ENCODE measurements around the gene GTF2A2.

GTF2A2 gene

DNA sequence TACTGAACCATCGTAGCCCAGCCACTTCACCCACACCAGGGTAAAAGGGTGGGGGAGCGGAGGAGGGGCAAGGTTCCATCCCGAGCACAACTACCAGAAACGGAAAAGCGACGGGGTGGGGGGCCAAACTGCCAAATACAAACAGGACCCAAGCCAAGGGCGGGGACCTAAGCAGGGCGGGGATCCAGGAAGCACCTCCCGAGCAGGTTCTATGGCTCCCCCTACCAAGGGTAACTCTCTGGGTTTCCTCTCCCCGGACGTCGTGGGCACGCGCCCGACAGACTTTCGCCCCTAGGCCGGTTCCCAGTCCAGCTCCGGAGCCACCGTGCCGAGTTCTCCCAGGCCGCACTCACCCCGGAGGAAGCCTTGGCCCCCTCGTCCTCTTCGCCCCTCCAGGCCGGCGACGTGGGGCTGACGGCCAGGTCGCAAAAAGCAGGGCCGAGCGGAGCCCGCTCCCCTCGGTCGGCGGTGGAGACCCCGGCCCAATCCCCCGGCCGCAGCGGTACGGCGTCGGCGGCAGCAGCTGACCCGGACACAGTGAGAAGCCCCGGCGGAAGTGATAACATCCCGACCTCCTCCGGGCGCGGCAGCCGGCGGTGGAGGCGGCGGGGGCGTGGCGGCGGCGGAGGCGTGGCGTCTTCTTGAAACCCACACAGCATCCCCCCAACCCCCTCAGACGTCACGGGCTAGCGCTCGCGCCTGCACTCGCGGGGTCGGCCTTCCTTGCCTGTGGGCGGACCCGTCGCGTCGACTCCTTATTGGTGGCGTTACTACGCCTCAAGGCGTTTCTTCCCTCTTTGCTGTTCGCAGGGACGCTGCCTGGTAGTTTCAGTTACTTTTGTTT lies 31.7 kb upstream of the GTF2A2 start, which contains the start of gene BNIP2:
TSS of gene BNIP2 (minus strand) at position 539 of the 844 bp plus-strand sequence. CDS start 6,863 bp downstream, outside the sequence.
- H3K4me1 ChIP-seq (ENCODE audit: control insufficient read depth, insufficient read depth, low read length): peaks cover 34% of the 10 kb centered on the region
- H3K9me3 ChIP-seq (ENCODE audit: control insufficient read depth, low read length): no peaks in the 10 kb centered on the region
- H3K36me3 ChIP-seq (ENCODE audit: control insufficient read depth, insufficient read depth, low read length, severe bottlenecking): no peaks in the 10 kb centered on the region
- H3K4me3 ChIP-seq (ENCODE audit: low read length): peak within 1 kb of the TSS; percentile 94
- peak within 1 kb of the TSS; percentile 98 for H3K9ac ChIP-seq (ENCODE audit: low read length)
- DNase-seq (ENCODE audit: low read depth): peak; percentile 100
- H3K27me3 ChIP-seq (replicated peaks; ENCODE audit: control insufficient read depth, insufficient read depth, low read length): no peaks in the 10 kb centered on the region

DNA sequence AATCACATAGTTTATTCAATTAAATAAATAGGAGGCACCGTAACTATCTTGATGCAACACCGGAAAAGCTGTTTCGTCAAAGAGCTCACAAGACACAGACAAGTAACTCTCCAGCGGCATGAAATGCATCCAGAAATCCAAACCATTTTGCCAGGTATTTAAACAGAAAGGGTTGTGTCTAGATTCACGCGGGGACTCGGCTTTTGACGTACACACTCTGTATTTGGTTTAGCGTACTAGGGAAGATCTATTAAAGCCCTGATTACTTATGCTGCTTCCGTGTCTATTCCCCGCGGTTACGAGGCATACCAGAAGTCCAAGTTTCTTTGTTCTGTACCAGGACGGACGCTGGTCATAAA lies 31.1 kb upstream of the GTF2A2 start:
- Histone ChIP-seq H3K36me3 (ENCODE audit: control insufficient read depth, insufficient read depth, low read length, severe bottlenecking) (no peaks in the 10 kb centered on the region), H3K27me3 (replicated peaks; ENCODE audit: control insufficient read depth, insufficient read depth, low read length) (no peaks in the 10 kb centered on the region), H3K4me3 (ENCODE audit: low read length) (peak overlapping the region; percentile 94), H3K9ac (ENCODE audit: low read length) (peak overlapping the region; percentile 98), H3K4me1 (ENCODE audit: control insufficient read depth, insufficient read depth, low read length) (peaks cover 34% of the 10 kb centered on the region), H3K9me3 (ENCODE audit: control insufficient read depth, low read length) (no peaks in the 10 kb centered on the region)
- peak; percentile 85 for DNase-seq (ENCODE audit: low read depth)

DNA sequence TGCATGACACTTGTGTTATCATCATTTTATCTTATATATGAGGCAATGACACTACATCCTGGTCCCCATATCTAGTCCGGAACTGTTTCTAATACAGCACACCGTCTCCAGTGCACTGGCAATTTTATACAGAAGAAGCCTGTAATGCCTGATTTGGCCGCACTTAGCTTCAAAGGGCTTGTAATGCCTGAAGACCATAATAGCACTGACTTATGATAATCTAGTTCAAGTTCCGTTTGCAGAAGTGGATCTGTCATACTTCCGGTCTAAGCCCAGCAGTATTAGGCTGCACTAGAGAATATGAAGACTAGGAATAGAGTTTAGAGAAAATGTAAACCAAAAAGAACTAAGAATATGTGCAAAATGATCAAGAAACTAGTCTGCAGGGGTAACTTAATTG lies 30.5 kb upstream of the GTF2A2 start:
- Histone ChIP-seq H3K4me3 (ENCODE audit: low read length) (peak overlapping the region; percentile 94), H3K4me1 (ENCODE audit: control insufficient read depth, insufficient read depth, low read length) (peaks cover 34% of the 10 kb centered on the region), H3K27me3 (replicated peaks; ENCODE audit: control insufficient read depth, insufficient read depth, low read length) (no peaks in the 10 kb centered on the region), H3K9me3 (ENCODE audit: control insufficient read depth, low read length) (no peaks in the 10 kb centered on the region), H3K36me3 (ENCODE audit: control insufficient read depth, insufficient read depth, low read length, severe bottlenecking) (no peaks in the 10 kb centered on the region), H3K9ac (ENCODE audit: low read length) (peak overlapping the region; percentile 98)
- DNase-seq (ENCODE audit: low read depth): peak; percentile 50

DNA sequence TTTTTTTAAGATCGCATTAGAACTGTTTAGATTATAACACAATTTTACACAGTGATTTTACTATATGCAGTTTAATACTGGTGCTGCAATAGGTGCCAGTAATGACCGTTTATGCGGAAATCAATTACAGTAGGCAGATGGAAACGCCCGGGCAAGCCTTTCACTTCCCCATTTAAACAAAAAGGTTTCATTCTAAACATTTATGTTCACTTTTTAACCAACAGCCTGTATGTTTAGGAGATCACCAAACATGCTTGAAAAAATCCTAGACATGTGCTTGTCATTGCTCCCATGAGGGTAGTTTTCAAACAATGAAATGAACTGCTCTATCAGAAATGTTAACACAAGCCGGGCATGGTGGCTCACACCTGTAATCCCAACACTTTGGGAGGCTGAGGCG lies 29.1 kb upstream of the GTF2A2 start:
- Histone ChIP-seq H3K9me3 (ENCODE audit: control insufficient read depth, low read length) (no peaks in the 10 kb centered on the region), H3K36me3 (ENCODE audit: control insufficient read depth, insufficient read depth, low read length, severe bottlenecking) (peaks cover 7% of the 10 kb centered on the region), H3K4me1 (ENCODE audit: control insufficient read depth, insufficient read depth, low read length) (peaks cover 34% of the 10 kb centered on the region), H3K27me3 (replicated peaks; ENCODE audit: control insufficient read depth, insufficient read depth, low read length) (no peaks in the 10 kb centered on the region), H3K4me3 (ENCODE audit: low read length) (peak overlapping the region; percentile 5), H3K9ac (ENCODE audit: low read length) (no peak overlapping the region)
- no peak for DNase-seq (ENCODE audit: low read depth)

DNA sequence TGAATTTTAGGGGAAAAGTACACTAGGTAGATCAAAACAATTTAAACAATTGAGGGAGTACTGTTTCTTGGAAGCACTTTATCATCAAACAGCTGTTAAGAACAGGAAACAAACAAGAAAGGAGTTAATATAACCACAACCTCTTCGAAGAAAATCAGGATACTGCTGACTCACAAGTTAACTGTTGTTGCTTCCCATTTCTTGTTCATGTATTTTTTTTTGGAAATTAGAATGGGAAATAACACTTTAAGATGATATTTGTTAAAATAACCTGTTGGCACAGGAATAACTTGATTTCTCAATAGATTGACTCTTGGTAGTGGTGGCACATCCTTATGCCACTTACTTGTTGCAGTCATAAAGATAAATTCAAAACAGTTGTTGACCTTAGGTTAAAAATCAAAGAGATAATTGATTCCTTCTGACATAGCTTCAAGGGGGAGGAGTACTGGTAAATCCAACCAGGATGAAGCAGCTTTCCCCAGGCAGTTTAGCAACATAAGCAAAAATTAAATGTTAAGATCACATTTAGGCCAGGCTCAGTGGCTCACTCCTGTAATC lies 28.5 kb upstream of the GTF2A2 start:
- Histone ChIP-seq H3K36me3 (ENCODE audit: control insufficient read depth, insufficient read depth, low read length, severe bottlenecking) (peaks cover 12% of the 10 kb centered on the region), H3K4me1 (ENCODE audit: control insufficient read depth, insufficient read depth, low read length) (peaks cover 34% of the 10 kb centered on the region), H3K4me3 (ENCODE audit: low read length) (peak overlapping the region; percentile 5), H3K27me3 (replicated peaks; ENCODE audit: control insufficient read depth, insufficient read depth, low read length) (no peaks in the 10 kb centered on the region), H3K9ac (ENCODE audit: low read length) (no peak overlapping the region), H3K9me3 (ENCODE audit: control insufficient read depth, low read length) (no peaks in the 10 kb centered on the region)
- DNase-seq (ENCODE audit: low read depth): peak; percentile 66

DNA sequence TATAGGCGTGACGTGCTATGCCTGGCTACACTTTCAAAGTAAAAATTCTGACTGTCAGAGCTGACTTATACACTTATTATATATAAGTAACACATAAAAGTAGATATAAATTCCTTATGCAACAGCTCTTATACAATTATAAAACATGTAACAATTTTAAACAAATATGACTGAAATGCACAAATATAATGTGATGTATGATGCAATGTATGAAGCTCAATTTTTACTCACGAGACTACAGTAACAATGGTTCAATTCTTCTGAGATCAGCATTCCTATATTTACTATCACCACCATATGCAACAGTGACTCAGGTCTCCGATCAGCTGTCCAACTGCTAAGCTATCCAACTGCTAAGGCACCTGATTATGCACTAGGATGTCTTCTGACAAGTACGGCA lies 23.6 kb upstream of the GTF2A2 start:
- Histone ChIP-seq H3K9me3 (ENCODE audit: control insufficient read depth, low read length) (no peaks in the 10 kb centered on the region), H3K27me3 (replicated peaks; ENCODE audit: control insufficient read depth, insufficient read depth, low read length) (no peaks in the 10 kb centered on the region), H3K4me3 (ENCODE audit: low read length) (no peak overlapping the region), H3K4me1 (ENCODE audit: control insufficient read depth, insufficient read depth, low read length) (peaks cover 10% of the 10 kb centered on the region), H3K9ac (ENCODE audit: low read length) (no peak overlapping the region), H3K36me3 (ENCODE audit: control insufficient read depth, insufficient read depth, low read length, severe bottlenecking) (peaks cover 62% of the 10 kb centered on the region)
- DNase-seq (ENCODE audit: low read depth): no peak

DNA sequence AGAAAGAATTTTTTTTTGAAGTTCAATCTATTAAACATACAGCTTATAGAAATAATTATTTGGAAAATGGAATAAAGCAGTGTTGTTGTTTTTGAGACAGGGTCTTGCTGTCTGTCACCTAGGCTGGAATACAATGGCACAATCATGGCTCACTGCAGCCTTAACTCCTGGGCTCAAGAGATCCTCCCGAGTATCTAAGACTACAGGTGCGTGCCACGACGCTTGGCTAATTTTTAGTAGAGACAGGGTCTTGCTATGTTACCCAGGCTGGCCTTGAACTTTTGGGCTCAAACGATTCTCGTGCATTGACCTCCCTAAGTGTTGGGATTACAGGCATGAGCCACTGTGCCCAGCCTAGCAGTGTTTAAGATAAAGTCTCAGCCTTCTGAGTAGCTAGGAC lies 23.0 kb upstream of the GTF2A2 start:
- H3K4me3 ChIP-seq (ENCODE audit: low read length): no peak overlapping the region
- H3K27me3 ChIP-seq (replicated peaks; ENCODE audit: control insufficient read depth, insufficient read depth, low read length): no peaks in the 10 kb centered on the region
- H3K9ac ChIP-seq (ENCODE audit: low read length): no peak overlapping the region
- peaks cover 67% of the 10 kb centered on the region for H3K36me3 ChIP-seq (ENCODE audit: control insufficient read depth, insufficient read depth, low read length, severe bottlenecking)
- H3K4me1 ChIP-seq (ENCODE audit: control insufficient read depth, insufficient read depth, low read length): peaks cover 5% of the 10 kb centered on the region
- no peak for DNase-seq (ENCODE audit: low read depth)
- no peaks in the 10 kb centered on the region for H3K9me3 ChIP-seq (ENCODE audit: control insufficient read depth, low read length)

DNA sequence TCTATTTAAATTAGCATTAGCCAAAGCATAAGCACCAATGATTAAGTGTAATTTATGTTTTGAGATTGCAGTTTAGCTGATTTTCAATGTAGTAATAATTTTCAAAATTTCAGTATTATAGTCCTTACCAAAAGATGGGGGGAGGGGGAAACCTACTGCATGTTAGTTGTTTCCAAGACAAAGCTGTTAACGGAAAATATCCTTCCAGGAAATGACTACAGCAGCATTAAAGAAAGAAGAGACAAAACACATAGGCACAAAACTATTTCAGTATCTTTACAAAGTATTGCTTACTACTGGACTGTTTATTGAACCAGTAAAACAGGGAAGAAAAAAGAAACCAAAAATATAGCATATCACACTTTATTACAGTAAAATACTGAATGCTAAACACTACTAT lies 21.3 kb upstream of the GTF2A2 start:
- Histone ChIP-seq H3K9ac (ENCODE audit: low read length) (no peak overlapping the region), H3K36me3 (ENCODE audit: control insufficient read depth, insufficient read depth, low read length, severe bottlenecking) (peaks cover 81% of the 10 kb centered on the region), H3K4me3 (ENCODE audit: low read length) (no peak overlapping the region)

DNA sequence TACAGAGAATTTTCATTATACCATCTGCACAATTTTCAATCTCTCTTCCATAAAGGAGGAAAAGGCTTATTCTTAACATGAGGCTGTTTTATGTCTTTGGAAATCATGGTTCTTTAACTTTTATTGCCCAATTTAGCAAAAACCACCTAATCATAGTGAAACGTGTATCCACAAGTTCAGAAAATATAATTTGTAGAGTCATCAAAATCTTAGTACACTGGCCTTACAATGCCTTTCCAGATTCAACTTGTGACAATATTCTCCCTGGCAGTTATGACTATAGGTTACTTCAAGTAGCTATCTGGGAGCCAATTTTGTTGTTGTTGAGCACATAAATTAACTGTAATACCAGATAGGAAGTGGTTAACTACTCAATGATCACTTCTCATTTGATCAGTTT lies 20.9 kb upstream of the GTF2A2 start:
- H3K36me3 ChIP-seq (ENCODE audit: control insufficient read depth, insufficient read depth, low read length, severe bottlenecking): peaks cover 85% of the 10 kb centered on the region
- H3K4me1 ChIP-seq (ENCODE audit: control insufficient read depth, insufficient read depth, low read length): peaks cover 3% of the 10 kb centered on the region
- H3K27me3 ChIP-seq (replicated peaks; ENCODE audit: control insufficient read depth, insufficient read depth, low read length): no peaks in the 10 kb centered on the region
- H3K9me3 ChIP-seq (ENCODE audit: control insufficient read depth, low read length): no peaks in the 10 kb centered on the region
- DNase-seq (ENCODE audit: low read depth): no peak
- no peak overlapping the region for H3K9ac ChIP-seq (ENCODE audit: low read length)
- no peak overlapping the region for H3K4me3 ChIP-seq (ENCODE audit: low read length)

More for the DNA sequence above, 21.3 kb upstream of the GTF2A2 start:
- DNase-seq (ENCODE audit: low read depth): no peak
- Histone ChIP-seq H3K9me3 (ENCODE audit: control insufficient read depth, low read length) (no peaks in the 10 kb centered on the region), H3K27me3 (replicated peaks; ENCODE audit: control insufficient read depth, insufficient read depth, low read length) (no peaks in the 10 kb centered on the region), H3K4me1 (ENCODE audit: control insufficient read depth, insufficient read depth, low read length) (peaks cover 3% of the 10 kb centered on the region)

DNA sequence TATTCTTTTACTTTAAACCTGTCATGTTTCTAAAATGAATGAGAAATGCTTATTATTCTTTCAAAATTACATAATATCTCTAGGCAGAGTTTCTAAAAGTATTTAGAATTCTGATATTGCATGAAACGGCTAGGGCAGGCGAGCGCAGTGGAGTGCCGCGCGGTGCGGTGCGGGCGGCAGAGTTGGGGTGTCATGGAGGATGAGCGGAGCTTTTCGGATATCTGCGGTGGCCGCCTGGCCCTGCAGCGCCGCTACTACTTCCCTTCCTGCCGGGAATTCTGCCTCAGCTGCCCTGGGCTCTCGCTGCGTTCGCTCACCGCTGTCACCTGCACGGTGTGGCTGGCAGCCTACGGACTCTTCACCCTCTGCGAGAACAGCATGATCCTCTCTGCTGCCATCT lies 19.2 kb upstream of the GTF2A2 start:
- Histone ChIP-seq H3K36me3 (ENCODE audit: control insufficient read depth, insufficient read depth, low read length, severe bottlenecking) (peaks cover 93% of the 10 kb centered on the region), H3K4me3 (ENCODE audit: low read length) (no peak overlapping the region), H3K9me3 (ENCODE audit: control insufficient read depth, low read length) (no peaks in the 10 kb centered on the region), H3K9ac (ENCODE audit: low read length) (no peak overlapping the region), H3K27me3 (replicated peaks; ENCODE audit: control insufficient read depth, insufficient read depth, low read length) (no peaks in the 10 kb centered on the region), H3K4me1 (ENCODE audit: control insufficient read depth, insufficient read depth, low read length) (peaks cover 3% of the 10 kb centered on the region)
- no peak for DNase-seq (ENCODE audit: low read depth)

DNA sequence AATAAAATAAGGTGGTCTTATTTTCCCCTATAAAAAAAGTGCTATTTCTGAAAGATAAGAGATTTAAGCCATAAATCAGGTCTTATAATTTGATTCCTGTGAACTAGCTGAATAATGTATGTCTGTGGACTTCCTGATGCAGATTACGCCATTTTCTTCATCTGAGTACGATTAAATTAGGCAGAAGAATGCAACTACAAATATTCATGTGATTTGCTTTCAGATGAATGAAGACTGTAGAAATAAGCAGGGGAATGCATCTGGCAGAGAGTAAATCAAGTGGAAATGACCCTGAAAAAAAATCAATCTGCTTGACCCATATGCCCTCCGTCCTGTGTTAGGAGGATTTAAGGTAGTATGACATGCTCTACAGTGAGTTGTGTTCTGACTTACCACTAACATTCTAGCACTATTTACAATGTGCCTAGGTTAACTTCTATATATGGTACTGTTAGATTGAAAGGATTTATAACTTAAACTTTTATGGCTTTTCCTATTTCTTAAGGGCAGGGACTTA lies 17.1 kb upstream of the GTF2A2 start:
- Histone ChIP-seq H3K4me3 (ENCODE audit: low read length) (no peak overlapping the region), H3K9me3 (ENCODE audit: control insufficient read depth, low read length) (no peaks in the 10 kb centered on the region), H3K36me3 (ENCODE audit: control insufficient read depth, insufficient read depth, low read length, severe bottlenecking) (peaks cover 93% of the 10 kb centered on the region), H3K4me1 (ENCODE audit: control insufficient read depth, insufficient read depth, low read length) (peaks cover 3% of the 10 kb centered on the region), H3K9ac (ENCODE audit: low read length) (no peak overlapping the region), H3K27me3 (replicated peaks; ENCODE audit: control insufficient read depth, insufficient read depth, low read length) (no peaks in the 10 kb centered on the region)
- no peak for DNase-seq (ENCODE audit: low read depth)

Measured in adipocyte (in vitro differentiated cells).